ENCODE results near the gene IPPK.

The IPPK gene

GRCh38 chr9:92655896-92656536 is 13.9 kb downstream of the IPPK start:
- no peak for DNase-seq

- no peak for DNase-seq
These were observed 14.6 kb downstream of the IPPK start for GRCh38 chr9:92655366-92655765.

DNA sequence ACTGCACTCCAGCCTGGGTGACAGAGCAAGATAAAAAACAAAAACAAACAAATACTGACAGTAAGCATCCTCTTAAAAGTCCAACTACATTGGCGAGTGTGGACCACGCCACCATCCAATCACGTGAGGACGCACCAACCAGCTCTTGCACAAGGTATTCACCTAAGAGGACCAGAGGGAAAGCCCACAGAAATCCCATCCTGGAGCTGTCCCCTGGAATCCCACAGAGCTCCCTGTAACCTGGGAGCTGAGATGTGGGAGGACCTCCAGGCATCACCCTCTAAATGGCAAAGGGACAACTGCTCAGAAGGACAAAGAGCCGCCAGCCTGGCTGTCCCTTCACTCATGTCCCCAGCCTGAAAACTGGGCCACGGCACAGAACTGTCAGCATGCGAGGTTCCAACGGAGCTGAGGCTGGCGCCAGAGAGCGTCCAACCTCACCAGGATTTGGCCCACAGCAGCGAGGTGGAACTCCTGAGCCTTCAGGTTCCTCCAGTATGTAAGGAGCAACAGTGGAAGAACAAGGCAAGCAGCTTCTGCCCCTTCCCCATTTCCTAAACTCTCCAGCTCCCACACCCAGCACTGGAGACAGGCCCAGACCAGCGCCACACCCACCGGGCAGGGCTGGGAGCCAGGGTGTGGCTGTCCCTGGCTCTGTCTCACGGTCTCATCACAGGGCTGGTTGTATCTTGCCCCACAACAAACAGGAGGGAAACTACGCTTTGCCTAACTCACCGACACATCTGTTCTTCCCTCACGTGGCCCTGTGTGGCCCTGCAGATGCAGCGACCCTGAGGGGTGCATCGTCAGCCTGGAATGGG is 15.2 kb downstream of the IPPK start:
- no peak for DNase-seq

DNA sequence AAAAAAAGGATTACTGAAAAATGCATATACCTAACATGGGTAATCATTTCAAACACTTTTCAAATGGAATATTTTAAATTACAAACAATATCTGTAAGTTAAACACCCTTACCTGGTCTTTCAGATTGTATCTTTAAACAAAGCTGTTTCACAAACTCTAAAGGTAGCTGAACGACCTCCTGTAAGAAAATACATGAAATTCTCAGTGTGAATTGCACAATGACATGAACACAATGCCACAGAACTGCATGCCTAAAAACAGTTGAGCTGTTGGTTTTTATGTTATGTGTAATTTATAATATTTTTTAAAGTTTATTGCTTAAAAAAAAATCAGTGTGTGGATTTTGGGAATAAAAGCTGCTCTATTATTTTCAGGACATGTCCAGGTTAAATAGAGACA is 17.5 kb downstream of the IPPK start:
- no peak for DNase-seq

GRCh38 chr9:92650839-92651621 is 18.9 kb downstream of the IPPK start:
- no peak for DNase-seq

DNA sequence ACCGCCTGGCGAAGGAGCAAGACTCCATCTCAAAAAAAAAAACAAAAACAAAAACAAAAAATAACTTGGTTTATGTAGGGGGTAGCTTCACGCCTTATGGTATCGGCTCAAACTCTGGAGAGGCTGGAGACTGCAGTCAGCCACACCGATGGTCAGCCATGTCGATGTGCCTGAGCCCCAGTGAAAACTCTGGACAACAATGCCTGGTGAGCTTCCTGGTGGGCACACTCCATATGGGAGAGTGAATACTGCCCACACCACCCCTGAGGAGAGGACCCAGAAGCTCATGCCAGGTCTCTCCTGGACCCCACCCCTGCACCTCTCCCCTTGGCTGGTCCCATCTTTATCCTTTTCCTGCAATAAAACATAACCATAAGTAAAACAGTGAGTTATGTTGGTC is 19.6 kb downstream of the IPPK start:
- no peak for DNase-seq

DNA sequence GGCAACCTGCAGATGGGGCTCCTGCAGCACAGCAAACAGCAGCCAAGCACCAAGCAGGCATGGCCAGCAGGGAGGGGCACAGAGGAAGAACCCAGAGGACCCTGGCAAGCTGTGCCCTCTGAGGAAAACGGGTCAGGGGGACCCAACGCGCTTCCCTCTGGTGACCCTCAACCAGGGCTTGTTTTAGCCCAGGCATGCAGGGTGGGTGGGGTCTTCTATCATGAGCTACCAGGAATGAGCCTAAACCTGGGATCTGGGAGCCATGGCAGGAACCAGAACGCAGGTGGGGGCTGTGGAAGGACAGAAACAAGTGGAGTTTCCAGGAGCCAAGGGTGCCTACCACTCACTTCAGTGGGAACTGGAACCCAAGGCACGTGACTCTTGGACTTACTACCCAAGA is 20.9 kb downstream of the IPPK start:
- DNase-seq = no peak

DNA sequence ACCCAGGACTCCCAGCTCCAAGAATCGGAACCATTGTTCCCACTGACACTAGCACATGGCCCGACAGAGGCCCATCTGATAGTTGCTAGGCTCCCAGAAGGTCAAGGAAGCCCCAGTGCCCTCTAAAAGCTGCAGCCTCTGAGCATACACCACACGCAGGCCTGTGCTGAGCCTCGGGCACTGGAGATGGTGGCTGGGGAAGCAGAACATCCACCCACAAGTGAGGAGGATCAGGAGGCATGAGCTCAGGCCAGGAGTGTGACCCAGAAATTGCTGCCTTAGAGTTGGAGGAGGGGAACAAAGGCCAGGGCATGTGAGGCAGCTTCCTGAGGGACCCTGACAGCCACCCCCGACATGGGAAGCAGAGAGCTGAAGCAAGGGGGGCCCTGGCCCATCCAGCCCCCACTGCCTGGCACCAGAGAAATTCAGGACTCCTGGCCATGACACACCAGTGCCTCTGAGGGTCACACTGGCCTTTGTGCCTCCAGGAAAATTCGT is 21.4 kb downstream of the IPPK start:
- no peak for DNase-seq

DNA sequence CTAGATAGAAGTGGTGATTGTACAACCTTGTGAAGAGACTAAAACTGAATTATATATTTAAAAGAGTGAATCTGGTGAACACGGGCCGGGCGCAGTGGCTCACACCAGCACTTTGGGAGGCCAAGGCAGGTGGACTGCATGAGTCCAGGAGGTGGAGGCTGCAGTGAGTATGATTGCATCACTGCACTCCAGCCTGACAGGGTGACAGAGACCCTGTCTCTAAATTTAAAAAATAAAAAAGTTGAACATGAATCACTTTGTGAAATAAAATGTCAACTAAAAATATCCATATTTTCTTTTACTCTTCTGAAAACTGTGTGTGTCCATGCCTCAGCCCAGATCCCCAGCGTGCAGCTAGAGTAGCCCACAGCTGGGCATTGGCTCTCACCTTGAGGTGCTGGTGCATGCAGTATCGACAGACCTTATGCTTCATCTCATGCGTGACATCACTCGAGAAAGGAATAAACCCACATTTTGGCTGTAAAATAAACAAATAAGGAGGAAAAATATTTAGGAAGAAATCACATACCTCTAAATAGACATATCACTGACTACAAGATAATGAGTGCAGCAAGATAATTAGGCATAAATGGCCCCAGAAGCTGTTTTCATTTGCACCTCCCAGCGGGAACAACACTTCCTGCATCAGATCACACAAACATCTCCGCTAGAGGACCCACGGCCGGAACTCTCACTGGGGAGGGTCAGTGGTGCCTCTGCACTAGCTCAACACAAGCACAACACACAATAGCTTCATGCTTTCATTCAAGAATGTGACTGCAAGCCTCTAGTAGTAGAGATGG is 22.1 kb downstream of the IPPK start:
- DNase-seq = no peak

GRCh38 chr9:92645041-92645440 is 24.9 kb downstream of the IPPK start:
- no peak for DNase-seq

DNA sequence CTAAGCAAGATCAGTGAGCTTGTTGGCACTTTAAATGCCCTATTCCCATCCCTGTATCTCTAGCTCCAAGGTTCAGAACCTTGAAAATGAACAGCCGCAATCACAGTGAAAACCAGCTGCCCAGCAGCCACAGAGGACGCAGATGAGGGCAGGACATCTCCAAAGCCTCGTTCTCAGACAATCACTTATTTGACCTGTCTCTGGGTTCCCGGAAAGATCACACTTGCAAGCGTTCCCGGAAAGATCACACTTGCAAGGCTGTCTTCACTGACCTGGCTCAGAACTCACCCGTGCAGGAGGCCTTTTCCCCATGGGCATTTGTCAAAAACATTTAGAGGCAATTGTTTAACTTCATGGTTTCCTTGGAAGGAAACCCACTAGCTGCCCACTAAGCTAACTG is 25.7 kb downstream of the IPPK start:
- no peak for DNase-seq

GRCh38 chr9:92642564-92642963 is 27.4 kb downstream of the IPPK start:
- no peak for DNase-seq

- no peak for DNase-seq
These were observed 27.9 kb downstream of the IPPK start for GRCh38 chr9:92642041-92642451.

- DNase-seq = no peak
These were observed 28.7 kb downstream of the IPPK start for GRCh38 chr9:92641092-92641809.

GRCh38 chr9:92640398-92641091 is 29.4 kb downstream of the IPPK start:
- DNase-seq = no peak

DNA sequence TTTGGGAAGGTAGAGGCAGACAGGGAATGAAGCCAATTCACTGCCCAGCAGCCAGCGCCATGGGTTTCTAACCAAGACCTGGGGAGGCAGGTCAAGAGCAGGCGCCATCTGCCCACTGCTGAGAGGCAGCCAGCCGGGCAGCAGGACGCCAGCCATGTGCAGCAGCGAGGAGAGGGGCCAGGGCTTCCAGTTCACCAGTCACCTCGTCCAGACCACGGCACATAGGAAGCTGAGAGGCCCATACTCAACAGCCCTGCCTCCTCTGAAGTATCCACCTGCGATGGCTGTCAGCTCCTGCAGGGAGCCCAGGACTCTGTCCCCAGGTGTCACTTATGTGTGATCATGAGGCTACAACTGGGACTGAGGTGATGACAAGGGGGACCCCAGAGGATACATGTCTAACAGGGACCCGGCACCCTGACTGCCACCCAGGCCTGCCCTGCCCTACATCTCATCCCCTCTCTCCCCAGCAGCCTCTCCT is 30.1 kb downstream of the IPPK start:
- DNase-seq = no peak

DNA sequence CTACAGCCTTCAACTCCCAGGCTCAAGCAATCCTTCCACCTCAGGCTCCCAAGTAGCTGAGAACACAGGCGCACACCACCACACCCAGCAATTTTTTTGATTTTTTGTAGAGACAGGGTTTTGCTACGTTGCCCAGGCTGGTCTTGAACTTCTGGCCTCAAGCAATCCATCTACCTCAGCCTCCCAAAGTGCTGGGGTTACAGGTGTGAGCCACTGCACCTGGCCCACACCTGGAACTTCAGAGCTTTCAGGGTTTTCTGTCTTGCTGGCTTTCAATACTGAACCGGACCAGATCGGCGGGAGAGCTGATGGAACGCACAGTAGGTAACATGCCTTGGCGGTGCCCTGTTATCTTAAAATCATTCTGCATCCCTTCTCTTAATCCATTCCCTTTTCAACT is 30.8 kb downstream of the IPPK start:
- no peak for DNase-seq

DNA sequence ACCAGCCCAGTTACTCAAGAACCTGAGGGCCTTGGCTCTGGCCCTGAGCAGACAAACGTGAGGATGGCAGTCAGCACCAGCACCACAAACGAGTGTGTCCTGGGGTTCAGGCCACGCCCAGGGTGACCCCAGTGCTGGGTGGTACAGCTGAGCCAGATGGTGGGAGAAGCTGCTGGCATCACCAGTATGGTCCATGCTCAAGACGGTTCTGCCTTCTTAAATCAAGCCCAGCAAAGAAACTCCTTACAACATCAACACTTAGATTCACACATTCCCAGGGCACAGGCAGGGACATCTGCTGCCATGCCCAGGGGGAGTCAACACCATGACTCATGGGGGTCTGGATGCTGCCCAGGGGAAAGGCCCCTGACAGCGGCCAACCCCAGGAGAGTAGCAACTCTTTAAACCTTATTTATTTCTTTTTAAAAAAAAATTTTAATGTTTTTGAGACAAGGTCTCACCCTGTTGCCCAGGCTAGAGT is 31.3 kb downstream of the IPPK start:
- no peak for DNase-seq

GRCh38 chr9:92637886-92638620 is 31.9 kb downstream of the IPPK start:
- DNase-seq = no peak

- no peak for DNase-seq
These were observed 32.6 kb downstream of the IPPK start for GRCh38 chr9:92637326-92637725.

All from stimulated activated CD4-positive, alpha-beta T cell treated with anti-CD3 and anti-CD28 coated beads, Interleukin-4, amount 100 ng/mL, for 4 hours (primary cell).